ENCODE data around the gene ITIH2.

The ITIH2 gene

GRCh38 chr10:7792541-7792940, 89.4 kb downstream of the ITIH2 start:
- H3K27ac ChIP-seq = no peak overlapping the region
- H4K20me1 ChIP-seq (ENCODE audit: insufficient read depth) = peaks cover 47% of the 10 kb centered on the region
- no peak overlapping the region for H2AFZ ChIP-seq (ENCODE audit: low read depth)
- no peak overlapping the region for H3K9ac ChIP-seq
- no peak for TF ChIP-seq CTCF (conservative IDR thresholded peaks at IDR 0.05; ENCODE audit: low read depth, low read length)
- H3K4me2 ChIP-seq = no peak overlapping the region
- H3K27me3 ChIP-seq (ENCODE audit: insufficient read depth, low read depth) = no peaks in the 10 kb centered on the region
- H3K36me3 ChIP-seq (ENCODE audit: insufficient read depth) = peaks cover 7% of the 10 kb centered on the region; the same call in 1 of the 2 replicates
- H3K79me2 ChIP-seq (ENCODE audit: insufficient read depth, low read depth) = peaks cover 97% of the 10 kb centered on the region
- H3K4me1 ChIP-seq (ENCODE audit: low read depth, poor library complexity, severe bottlenecking) = peaks cover 50% of the 10 kb centered on the region
- no peak overlapping the region for H3K4me3 ChIP-seq (IDR thresholded peaks at IDR 0.05; ENCODE audit: insufficient read depth, low read depth, low read length)

- no peak overlapping the region for H3K27ac ChIP-seq
- H4K20me1 ChIP-seq (ENCODE audit: insufficient read depth) = peaks cover 44% of the 10 kb centered on the region
- peaks cover 45% of the 10 kb centered on the region for H3K4me1 ChIP-seq (ENCODE audit: low read depth, poor library complexity, severe bottlenecking)
- no peak for TF ChIP-seq CTCF (conservative IDR thresholded peaks at IDR 0.05; ENCODE audit: low read depth, low read length)
- peaks cover 8% of the 10 kb centered on the region; the same call in 1 of the 2 replicates for H3K36me3 ChIP-seq (ENCODE audit: insufficient read depth)
- H3K79me2 ChIP-seq (ENCODE audit: insufficient read depth, low read depth) = peaks cover 80% of the 10 kb centered on the region
- H3K4me3 ChIP-seq (IDR thresholded peaks at IDR 0.05; ENCODE audit: insufficient read depth, low read depth, low read length) = no peak overlapping the region
- no peaks in the 10 kb centered on the region for H3K27me3 ChIP-seq (ENCODE audit: insufficient read depth, low read depth)
- H2AFZ ChIP-seq (ENCODE audit: low read depth) = no peak overlapping the region
- H3K9ac ChIP-seq = no peak overlapping the region
- H3K4me2 ChIP-seq = no peak overlapping the region
Measured at GRCh38 chr10:7794251-7795026, 91.3 kb downstream of the ITIH2 start.

- no peak overlapping the region for H3K9ac ChIP-seq
- peaks cover 33% of the 10 kb centered on the region for H3K4me1 ChIP-seq (ENCODE audit: low read depth, poor library complexity, severe bottlenecking)
- H3K79me2 ChIP-seq (ENCODE audit: insufficient read depth, low read depth) = peaks cover 68% of the 10 kb centered on the region
- H3K27me3 ChIP-seq (ENCODE audit: insufficient read depth, low read depth) = no peaks in the 10 kb centered on the region
- no peak overlapping the region for H3K27ac ChIP-seq
- no peak overlapping the region for H3K4me3 ChIP-seq (IDR thresholded peaks at IDR 0.05; ENCODE audit: insufficient read depth, low read depth, low read length)
- peaks cover 14% of the 10 kb centered on the region; the same call in 1 of the 2 replicates for H3K36me3 ChIP-seq (ENCODE audit: insufficient read depth)
- H4K20me1 ChIP-seq (ENCODE audit: insufficient read depth) = peaks cover 34% of the 10 kb centered on the region
- no peak overlapping the region for H2AFZ ChIP-seq (ENCODE audit: low read depth)
- no peak overlapping the region for H3K4me2 ChIP-seq
- no peak for TF ChIP-seq CTCF (conservative IDR thresholded peaks at IDR 0.05; ENCODE audit: low read depth, low read length)
Measured at GRCh38 chr10:7795605-7796004, 92.5 kb downstream of the ITIH2 start.

GRCh38 chr10:7797582-7797981, 94.5 kb downstream of the ITIH2 start:
- H3K79me2 ChIP-seq (ENCODE audit: insufficient read depth, low read depth) = peaks cover 54% of the 10 kb centered on the region
- H3K9ac ChIP-seq = no peak overlapping the region
- peaks cover 19% of the 10 kb centered on the region for H3K4me1 ChIP-seq (ENCODE audit: low read depth, poor library complexity, severe bottlenecking)
- no peaks in the 10 kb centered on the region for H3K27me3 ChIP-seq (ENCODE audit: insufficient read depth, low read depth)
- H3K36me3 ChIP-seq (ENCODE audit: insufficient read depth) = peaks cover 31% of the 10 kb centered on the region; the same call in 1 of the 2 replicates
- no peak overlapping the region for H3K27ac ChIP-seq
- no peak overlapping the region for H3K4me2 ChIP-seq
- peaks cover 16% of the 10 kb centered on the region; the same call in 1 of the 2 replicates for H4K20me1 ChIP-seq (ENCODE audit: insufficient read depth)
- TF ChIP-seq CTCF (conservative IDR thresholded peaks at IDR 0.05; ENCODE audit: low read depth, low read length) = no peak
- H2AFZ ChIP-seq (ENCODE audit: low read depth) = no peak overlapping the region
- H3K4me3 ChIP-seq (IDR thresholded peaks at IDR 0.05; ENCODE audit: insufficient read depth, low read depth, low read length) = no peak overlapping the region

Data from KMS-11 (cell line).